Hematopoietic multipotent progenitor cell treated with erythropoietin and hydrocortisone succinate and interleukin-3 and kit ligand, for 4 days (in vitro differentiated cells): Measurements from ENCODE around the gene B3GALT2.
A peak's percentile ranks its signal among the peaks of the same experiment; 100 is the strongest.
"Not testable (repeated sequence)": the region's sequence is repeated elsewhere in the genome, so short reads cannot be mapped to it uniquely, and the experiment has no call there.

Source experiments
- DNase-seq: peaks from one replicate; pipeline ENCODE4 v3.0.0-alpha.2; 2015

B3GALT2 gene, protein sequence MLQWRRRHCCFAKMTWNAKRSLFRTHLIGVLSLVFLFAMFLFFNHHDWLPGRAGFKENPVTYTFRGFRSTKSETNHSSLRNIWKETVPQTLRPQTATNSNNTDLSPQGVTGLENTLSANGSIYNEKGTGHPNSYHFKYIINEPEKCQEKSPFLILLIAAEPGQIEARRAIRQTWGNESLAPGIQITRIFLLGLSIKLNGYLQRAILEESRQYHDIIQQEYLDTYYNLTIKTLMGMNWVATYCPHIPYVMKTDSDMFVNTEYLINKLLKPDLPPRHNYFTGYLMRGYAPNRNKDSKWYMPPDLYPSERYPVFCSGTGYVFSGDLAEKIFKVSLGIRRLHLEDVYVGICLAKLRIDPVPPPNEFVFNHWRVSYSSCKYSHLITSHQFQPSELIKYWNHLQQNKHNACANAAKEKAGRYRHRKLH

DNA sequence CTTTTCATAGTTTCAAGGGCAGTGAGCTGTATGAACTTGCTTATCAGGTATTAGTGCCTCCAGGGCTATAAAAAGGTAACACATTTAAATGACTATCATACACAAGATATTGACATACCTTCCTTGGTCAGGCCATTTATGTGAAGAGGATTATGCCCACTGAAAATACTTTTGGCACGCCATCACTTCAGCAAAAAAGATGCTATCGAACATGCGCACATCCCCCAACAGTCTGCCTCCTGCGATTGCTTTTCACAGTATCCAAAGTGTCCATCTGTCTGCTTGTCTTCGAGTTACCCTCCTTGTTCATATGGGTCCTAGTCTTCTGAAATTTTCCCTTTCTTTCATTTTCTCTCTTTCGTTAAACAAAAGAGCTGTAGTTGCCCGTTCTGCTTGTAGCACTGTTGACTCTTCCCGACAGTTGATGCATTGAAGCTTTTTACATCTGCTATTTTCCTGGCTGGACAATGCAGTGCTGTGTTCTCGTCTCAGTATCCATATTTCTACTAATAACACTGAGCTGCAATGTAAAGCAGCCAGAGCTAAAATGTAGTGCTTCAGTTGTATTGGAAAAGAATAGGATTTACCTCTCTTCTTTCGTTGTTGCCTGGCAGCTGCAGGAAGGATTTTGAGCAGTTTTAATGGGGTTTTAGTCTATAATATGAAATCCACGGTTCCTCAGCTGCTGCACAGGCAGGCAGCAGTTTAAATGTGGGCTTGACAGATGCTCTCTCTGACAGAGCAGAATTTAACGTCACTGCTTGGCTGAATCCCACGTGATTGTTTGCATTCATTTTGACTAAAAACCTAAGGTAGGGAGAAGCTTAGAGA, at the start of gene B3GALT2:
TSS of gene B3GALT2 (minus strand) at position 713 of the 831 bp plus-strand sequence. CDS start 5,051 bp downstream, outside the sequence.
- peak; percentile 58 for DNase-seq

DNA sequence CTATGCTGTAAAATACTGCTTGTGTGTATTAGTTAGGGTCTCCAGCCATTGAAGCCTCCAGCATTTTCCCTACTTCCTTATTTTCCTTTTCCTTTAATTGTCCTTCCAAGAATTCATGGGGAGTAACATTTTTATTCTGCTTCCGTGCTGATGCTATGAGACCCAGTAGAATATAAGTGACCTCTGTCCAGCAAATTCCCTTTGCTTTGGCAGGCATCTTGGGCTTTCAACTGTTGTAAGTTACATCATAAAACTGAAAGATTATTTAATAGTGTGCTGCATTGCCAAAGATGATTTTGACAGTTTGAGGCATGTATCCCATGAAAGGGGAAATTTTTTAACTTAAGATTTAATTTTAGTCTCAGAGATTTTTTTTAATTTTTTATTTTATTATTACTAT, 48.1 kb upstream of the B3GALT2 start:
- DNase-seq, result no peak

GRCh38 chr1:193231146-193231545, 44.7 kb upstream of the B3GALT2 start:
- DNase-seq, result not testable (repeated sequence)

- DNase-seq, result no peak
Observed at GRCh38 chr1:193229136-193229535, 42.7 kb upstream of the B3GALT2 start.

DNA sequence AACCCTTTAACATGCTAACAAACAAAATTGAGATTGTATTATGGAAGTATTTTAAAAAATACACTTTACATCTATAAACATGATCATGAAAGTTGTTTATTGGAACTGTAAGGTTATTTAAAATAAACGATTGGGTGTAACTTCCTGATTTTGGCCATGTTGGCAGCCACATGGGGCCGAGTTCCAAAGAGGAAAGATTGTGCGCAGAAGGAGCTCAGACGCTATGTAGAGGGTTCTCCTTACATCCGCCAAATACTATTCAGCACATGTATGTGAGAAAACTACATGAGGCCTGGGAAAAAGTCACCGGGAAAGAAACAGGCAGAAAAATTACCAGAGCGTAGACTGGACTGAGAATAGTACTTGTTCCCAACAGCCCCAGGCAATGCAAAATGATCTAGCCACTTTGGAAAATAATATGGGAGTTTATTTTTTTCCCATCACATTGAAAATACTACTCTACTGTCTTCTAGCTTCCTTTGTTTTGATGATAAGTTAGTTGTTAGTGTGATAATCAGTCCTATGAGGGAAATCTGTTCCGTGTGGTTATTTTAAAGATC, 35.7 kb upstream of the B3GALT2 start:
- DNase-seq, result no peak

GRCh38 chr1:193221651-193222050, 35.2 kb upstream of the B3GALT2 start:
- DNase-seq, result no peak

GRCh38 chr1:193219391-193219790, 33.0 kb upstream of the B3GALT2 start:
- no peak for DNase-seq

- DNase-seq, result no peak
Observed at GRCh38 chr1:193216920-193217319, 30.5 kb upstream of the B3GALT2 start.

- DNase-seq, result no peak
Observed at GRCh38 chr1:193213998-193214397, 27.6 kb upstream of the B3GALT2 start.

DNA sequence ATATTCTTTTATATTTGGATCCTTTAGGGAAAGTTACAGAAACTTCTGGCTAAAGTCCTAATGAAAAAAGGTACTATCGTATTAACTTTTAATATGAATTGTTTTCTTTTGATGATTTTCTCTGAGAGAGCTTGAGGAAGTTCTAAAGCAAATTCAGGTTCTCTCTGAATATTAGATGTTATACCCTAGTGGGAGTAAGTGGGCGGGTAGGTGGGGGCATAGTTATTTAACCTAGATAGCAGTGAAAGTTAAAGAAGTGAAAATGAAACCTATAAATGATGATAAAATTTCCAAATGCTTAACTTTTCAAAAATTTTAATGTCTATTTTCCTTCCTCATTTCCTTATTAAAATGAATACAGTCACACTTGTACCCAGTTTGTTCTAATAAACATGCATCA, 26.2 kb upstream of the B3GALT2 start:
- no peak for DNase-seq

DNA sequence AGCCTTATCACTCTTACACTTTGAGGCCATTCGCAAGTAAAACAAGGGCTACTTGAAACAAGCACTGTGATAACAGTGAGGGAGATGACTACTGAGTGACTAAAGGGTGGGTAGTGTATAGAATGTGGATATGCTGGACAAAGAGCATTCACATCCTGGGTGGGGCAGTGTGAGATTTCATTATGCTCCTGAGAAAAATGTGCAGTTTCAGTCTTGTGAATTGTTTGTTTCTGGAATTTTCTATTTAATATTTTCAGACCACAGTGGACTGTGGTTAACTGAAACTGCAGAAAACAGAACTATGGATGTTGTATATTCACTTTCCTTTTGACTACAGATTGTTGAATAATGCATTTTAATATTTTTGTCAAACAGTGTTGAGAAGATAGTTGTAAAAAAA, 25.1 kb upstream of the B3GALT2 start:
- DNase-seq, result no peak

GRCh38 chr1:193210996-193211395, 24.6 kb upstream of the B3GALT2 start:
- no peak for DNase-seq

DNA sequence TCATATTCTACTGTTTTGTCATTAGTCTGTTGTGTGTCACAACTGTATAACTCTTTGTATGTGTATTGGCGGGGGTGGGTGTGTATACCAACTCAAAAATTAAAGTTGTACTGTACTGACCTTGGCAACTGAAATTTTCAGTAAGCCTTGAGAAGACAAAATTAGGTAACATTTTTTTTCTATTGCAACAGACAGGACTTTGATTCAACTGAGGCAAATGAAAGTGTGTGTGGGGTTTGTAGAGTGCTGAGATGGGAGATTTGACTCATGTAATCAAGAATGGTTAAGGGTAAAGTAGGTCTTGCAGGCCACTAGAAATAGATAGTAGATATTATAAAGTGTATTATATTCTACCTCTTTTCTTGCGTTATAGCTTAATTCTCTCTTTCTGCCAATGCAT, 14.6 kb upstream of the B3GALT2 start:
- DNase-seq, result no peak

DNA sequence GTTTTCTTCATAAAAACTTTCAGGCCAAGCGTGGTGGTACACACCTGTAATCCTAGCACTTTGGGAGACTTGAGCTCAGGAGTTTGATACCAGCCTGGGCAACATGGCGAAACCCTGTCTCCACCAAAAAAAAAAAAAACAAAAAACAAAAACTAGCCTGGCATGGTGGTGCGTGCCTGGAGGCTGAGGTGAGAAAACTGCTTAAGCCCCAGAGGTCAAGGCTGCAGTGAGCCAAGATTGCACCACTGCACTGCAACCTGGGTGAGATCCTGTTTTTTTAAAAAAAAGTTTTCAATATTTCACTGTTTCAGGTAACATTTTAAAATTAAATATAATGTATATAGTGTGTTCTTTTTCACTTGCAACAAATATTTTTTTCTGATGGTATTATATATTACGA, 13.5 kb upstream of the B3GALT2 start:
- no peak for DNase-seq

GRCh38 chr1:193192586-193192985, 6.2 kb upstream of the B3GALT2 start:
- no peak for DNase-seq

DNA sequence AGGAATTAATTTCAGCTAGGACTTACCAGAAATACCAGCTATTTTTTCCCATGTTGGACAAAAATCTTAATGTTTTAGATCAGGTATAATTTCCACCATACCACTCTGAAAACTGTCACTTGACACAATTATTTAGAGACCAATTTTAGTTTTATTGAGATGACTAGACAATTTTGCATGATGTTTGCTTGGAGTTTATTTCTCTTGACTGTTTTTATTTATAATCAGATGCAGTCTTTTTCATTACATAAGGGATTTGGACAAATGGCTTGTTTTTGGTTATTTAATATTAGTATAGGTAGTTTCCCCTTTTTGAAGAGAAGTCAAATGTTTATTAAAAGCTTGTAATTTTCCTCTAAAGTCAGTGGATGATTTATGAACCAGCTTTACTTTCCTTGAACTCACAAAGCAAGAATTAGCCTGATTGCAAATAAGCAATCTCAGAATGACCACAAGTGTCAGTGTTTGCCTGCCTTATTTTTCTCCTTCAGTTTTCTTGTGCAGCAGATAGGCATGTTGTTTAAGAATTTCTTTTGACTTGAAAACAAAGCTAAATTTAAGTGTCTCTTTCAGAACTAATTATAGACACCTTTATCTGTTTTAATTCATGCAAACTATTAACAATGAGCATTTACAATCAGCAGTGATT, 3.8 kb upstream of the B3GALT2 start:
- DNase-seq, result peak; percentile 35

DNA sequence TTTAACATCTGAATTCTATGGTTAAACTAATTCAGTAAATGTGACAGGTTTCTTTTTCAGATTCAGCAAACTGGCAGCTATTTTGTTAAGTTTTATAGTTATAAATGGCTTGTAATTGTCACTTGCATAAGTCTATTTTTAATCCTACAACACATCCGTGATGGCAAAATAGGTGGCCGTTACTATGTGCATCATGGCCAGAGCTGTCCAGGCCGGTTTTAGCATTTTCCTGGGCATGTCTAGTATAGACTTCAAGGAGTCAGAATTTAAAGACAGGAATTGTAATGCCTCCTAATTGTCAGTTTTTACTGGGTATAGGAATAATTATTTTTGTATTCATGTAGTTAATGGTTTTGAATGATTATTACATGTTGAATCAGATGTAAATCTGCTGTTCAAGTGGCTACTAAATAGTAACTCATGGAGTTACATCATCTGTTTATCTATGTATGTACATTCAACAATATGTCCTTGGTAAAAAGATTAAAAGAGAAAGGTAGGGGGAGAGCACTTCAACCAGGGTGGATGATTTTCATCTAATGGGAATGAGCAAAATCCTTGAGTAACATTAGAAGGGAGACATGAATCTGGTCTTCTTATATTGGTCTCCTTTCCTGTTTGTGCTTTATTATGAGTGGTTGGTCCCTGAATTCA, 3.2 kb upstream of the B3GALT2 start:
- DNase-seq, result no peak

DNA sequence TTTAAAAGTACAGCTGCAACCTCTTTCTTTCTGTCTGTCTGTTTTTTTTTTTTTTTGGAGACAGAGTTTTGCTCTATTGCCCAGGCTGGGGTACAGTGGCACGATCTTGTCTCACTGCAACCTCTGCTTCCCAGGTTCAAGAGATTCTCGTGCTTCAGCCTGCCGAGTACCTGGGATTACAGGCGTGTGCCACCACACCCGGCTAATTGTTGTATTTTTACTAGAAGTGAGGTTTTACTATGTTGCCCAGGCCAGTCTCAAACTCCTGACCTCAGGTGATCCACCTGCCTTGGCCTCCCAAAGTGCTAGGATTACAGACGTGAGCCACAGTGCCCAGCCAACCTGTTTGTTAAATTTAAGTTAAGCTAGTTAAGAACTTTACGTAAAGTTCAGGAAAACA, 2.5 kb upstream of the B3GALT2 start:
- DNase-seq, result not testable (repeated sequence)

- no peak for DNase-seq
Observed at GRCh38 chr1:193187114-193187513, 701 bp upstream of the B3GALT2 start.

- DNase-seq, result no peak
Observed at GRCh38 chr1:193185211-193185610, 1.2 kb downstream of the B3GALT2 start.

DNA sequence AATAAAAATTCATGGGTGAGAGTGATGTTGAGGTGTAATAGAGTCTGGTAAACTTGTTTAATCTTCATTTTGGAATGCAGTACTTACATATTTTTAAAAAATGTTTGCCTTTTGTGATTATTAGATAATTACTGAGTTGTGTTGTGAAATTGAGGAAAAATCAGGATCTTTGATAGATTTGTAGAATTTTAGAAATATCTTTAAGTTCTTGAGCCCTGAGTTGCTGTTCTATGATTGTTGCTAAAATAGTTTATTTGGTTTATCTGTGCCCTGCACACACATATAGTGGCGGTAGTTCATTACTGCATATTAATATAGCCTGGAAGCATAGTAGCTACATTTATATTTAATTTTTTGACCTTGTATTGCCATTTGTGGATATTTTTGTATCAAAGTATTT, 1.6 kb downstream of the B3GALT2 start:
- no peak for DNase-seq

DNA sequence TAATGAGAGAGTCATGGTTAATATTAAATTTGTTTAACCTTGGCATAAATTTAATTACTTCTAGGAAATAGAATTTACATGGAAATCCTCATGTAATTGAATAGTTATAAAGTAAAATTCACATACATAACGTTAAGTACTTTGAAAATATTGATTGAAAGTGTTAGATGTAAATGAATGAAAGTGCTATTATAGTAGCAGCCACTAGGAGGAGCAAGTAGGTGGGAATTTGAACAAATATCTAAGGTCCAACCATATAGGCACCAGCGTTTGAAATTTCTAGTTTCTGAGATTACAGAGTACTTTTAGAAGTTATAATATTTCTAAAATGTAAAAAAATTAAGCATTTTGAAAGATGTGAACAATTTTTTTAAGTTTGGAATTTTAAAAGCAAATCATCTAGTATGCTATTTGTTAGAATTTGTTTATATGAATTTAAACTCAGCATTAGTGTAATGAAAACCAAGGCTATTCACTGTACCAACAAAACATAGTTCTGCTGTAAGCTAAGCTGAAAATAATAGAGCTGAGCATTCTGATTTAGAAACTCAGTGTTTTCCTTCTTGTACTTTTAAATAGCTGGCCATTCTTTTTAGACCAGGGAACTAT, 3.3 kb downstream of the B3GALT2 start:
- DNase-seq, result peak; percentile 81
